T-helper 2 cell treated with Interferon-gamma antibody and Interleukin-4, amounts not matched to agents 5 μg/mL and 100 μg/mL, for 36 hours (primary cell): ENCODE data around the gene CT47A1.
"Not testable (repeated sequence)": the region's sequence is repeated elsewhere in the genome, so short reads cannot be mapped to it uniquely, and the experiment has no call there.

Source experiments
- DNase-seq: peaks from one replicate; pipeline ENCODE4 v3.0.0; 2021; ENCODE audit warnings: low spot score
- H3K27ac Mint-ChIP-seq: one replicate; pipeline ENCODE4 v1.8.0; 2021; ENCODE audit warnings: mild to moderate bottlenecking, mixed read lengths
- H3K27me3 Mint-ChIP-seq: one replicate; pipeline ENCODE4 v1.8.0; 2021; ENCODE audit warnings: low read depth, mixed read lengths
- H3K36me3 Mint-ChIP-seq: one replicate; pipeline ENCODE4 v1.8.0; 2021; ENCODE audit warnings: low read depth, mixed read lengths
- H3K4me1 Mint-ChIP-seq: one replicate; pipeline ENCODE4 v1.8.0; 2021; ENCODE audit warnings: low read depth, mixed read lengths
- H3K4me3 Mint-ChIP-seq: one replicate; pipeline ENCODE4 v1.8.0; 2022; ENCODE audit warnings: mild to moderate bottlenecking, moderate library complexity, mixed read lengths
- H3K9me3 Mint-ChIP-seq: one replicate; pipeline ENCODE4 v1.8.0; 2021; ENCODE audit warnings: mixed read lengths

Gene CT47A1

DNA sequence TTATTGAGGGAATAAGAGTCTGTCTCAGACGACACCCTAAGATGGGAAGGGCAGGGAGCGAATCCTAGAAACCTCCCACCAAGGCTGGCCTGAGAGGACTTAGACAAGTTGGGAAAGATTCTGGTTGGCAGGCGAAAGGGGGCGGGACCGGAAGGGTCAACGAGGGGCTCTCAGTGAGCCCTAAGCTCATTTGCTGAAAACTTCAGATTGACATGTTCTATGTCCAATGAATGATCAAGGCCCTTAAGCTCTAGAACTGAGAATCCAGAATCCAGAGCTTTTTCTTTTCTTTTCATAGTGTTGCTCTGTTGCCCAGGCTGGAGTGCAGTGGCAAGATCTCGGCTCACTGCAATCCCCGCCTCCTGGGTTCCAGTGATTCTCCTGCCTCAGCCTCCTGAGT, at the start of gene CT47A1:
Gene CT47A1 (minus strand): TSS at position 101 of the 400 bp plus-strand sequence. CDS start 231 bp downstream, outside the sequence.
- not testable (repeated sequence) for H3K4me1 Mint-ChIP-seq, H3K9me3 Mint-ChIP-seq, DNase-seq, H3K4me3 Mint-ChIP-seq, H3K27me3 Mint-ChIP-seq, H3K27ac Mint-ChIP-seq, H3K36me3 Mint-ChIP-seq

DNA sequence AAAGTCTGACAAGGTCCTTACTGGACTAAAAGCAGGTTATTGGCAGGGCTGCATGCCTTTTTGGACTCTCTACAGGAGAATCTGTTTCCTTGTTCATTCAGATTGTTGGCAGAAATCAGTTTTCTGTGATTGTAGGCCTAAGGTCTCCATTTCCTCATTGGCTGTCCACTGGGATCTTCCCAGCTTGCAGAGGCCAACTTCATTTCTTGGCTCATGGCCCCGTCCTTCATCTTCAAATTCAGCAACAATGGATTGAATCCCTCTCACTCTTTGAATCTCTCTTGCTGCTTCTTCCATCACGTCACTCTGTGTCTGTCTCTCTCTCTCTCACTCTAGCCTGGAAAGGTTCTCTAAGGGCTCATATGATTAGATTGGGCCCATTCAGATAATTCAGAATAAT, 47.0 kb upstream of the CT47A1 start:
- Mint-ChIP-seq H3K9me3 (no peaks in the 10 kb centered on the region), H3K4me3 (no peak overlapping the region), H3K27me3 (no peaks in the 10 kb centered on the region), H3K36me3 (no peaks in the 10 kb centered on the region), H3K27ac (no peak overlapping the region), H3K4me1 (no peaks in the 10 kb centered on the region)
- no peak for DNase-seq

DNA sequence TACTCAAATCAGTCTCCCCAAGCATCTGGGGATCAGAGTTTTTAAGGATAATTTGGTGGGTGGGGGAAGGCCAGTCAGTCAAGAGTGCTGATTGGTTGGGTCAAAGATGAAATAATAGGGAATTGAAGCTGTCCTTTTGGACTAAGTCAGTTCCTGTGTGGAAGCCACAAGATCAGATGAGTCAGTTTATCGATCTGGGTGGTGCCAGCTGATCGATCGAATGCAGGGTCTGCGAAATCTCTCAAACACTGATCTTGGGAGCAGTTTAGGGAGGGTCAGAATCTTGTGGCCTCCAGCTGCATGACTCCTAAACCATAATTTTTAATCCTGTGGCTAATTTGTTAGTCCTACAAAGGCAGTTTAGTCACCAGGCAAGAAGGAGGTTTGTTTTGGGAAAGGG, 44.5 kb upstream of the CT47A1 start:
- Mint-ChIP-seq H3K27ac (no peak overlapping the region), H3K4me3 (no peak overlapping the region), H3K27me3 (no peaks in the 10 kb centered on the region), H3K9me3 (no peaks in the 10 kb centered on the region), H3K36me3 (no peaks in the 10 kb centered on the region), H3K4me1 (no peaks in the 10 kb centered on the region)
- DNase-seq = no peak

GRCh38 chrX:121028419-121028818, 42.9 kb upstream of the CT47A1 start:
- H3K4me3 Mint-ChIP-seq = no peak overlapping the region
- no peaks in the 10 kb centered on the region for H3K9me3 Mint-ChIP-seq
- no peak for DNase-seq
- H3K27ac Mint-ChIP-seq = no peak overlapping the region
- H3K4me1 Mint-ChIP-seq = no peaks in the 10 kb centered on the region
- H3K36me3 Mint-ChIP-seq = no peaks in the 10 kb centered on the region
- no peaks in the 10 kb centered on the region for H3K27me3 Mint-ChIP-seq

- no peaks in the 10 kb centered on the region for H3K4me1 Mint-ChIP-seq
- no peak overlapping the region for H3K4me3 Mint-ChIP-seq
- no peaks in the 10 kb centered on the region for H3K36me3 Mint-ChIP-seq
- no peak for DNase-seq
- H3K27ac Mint-ChIP-seq = no peak overlapping the region
- no peaks in the 10 kb centered on the region for H3K9me3 Mint-ChIP-seq
- no peaks in the 10 kb centered on the region for H3K27me3 Mint-ChIP-seq
These were observed 29.3 kb upstream of the CT47A1 start for GRCh38 chrX:121014826-121015225.

- Mint-ChIP-seq H3K4me1 (no peaks in the 10 kb centered on the region), H3K9me3 (no peaks in the 10 kb centered on the region), H3K27me3 (no peaks in the 10 kb centered on the region), H3K4me3 (no peak overlapping the region), H3K27ac (no peak overlapping the region), H3K36me3 (no peaks in the 10 kb centered on the region)
- no peak for DNase-seq
These were observed 28.4 kb upstream of the CT47A1 start for GRCh38 chrX:121013897-121014455.

DNA sequence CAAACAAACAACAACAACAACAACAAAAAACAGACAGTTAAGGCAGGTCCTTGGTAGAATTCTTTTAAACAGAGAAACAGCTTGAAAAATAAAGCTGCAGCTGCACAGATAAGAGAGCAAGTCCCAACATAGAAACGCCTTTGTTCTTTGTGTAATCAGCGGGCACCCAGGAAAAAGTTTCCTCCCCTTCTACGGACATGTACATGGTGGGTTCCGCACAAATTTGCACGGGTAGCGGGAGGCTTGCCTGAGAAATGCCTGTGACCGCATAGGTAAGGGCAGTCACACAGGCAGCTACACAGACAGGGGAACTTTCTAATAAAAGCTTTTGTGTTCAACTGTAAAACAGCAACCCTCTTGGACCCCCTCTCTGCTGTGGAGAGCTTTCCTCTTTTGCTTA, 25.7 kb upstream of the CT47A1 start:
- Mint-ChIP-seq H3K36me3 (no peaks in the 10 kb centered on the region), H3K4me1 (no peaks in the 10 kb centered on the region), H3K4me3 (no peak overlapping the region), H3K27me3 (no peaks in the 10 kb centered on the region), H3K27ac (no peak overlapping the region), H3K9me3 (no peaks in the 10 kb centered on the region)
- DNase-seq = no peak

DNA sequence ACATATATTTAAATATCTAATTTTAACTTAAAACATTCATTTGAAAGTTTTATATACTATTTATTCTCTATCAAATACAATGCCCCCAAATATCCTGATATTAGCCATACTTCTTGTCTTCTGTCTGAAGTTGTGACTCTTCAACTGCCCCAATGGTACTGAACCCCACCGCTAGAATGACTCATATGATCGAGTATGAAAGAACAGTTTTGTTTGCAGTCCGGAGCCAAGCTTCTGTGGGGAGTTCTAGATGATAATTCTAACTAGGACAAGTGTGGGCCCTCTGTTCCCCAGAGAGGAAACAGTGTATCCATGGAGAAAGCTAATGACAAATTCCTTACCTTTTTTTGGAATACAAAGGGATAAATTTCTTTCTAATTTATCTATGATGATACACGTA, 24.7 kb upstream of the CT47A1 start:
- Mint-ChIP-seq H3K4me1 (no peaks in the 10 kb centered on the region), H3K4me3 (no peak overlapping the region), H3K9me3 (no peaks in the 10 kb centered on the region), H3K27me3 (no peaks in the 10 kb centered on the region), H3K36me3 (no peaks in the 10 kb centered on the region), H3K27ac (no peak overlapping the region)
- no peak for DNase-seq

DNA sequence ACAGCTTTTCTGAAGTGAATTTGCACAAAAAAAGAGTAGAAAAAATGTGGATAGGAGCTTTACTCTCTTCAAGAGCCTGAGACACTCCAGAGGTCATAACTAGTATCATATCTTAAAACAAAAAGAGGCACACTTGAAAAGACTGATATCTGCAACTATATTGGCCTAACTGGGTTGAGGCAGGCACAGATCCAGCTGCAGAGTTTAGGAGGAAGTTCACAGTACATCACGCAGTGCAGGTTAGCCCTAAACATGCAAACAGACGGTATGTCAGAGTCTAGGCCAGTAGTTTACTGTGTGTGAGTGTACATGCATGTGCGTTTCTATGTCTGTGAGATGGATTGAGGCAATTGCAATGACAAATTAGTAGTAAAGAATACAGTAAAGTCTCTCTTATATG, 24.2 kb upstream of the CT47A1 start:
- Mint-ChIP-seq H3K4me1 (no peaks in the 10 kb centered on the region), H3K27me3 (no peaks in the 10 kb centered on the region), H3K4me3 (no peak overlapping the region), H3K27ac (no peak overlapping the region), H3K36me3 (no peaks in the 10 kb centered on the region), H3K9me3 (no peaks in the 10 kb centered on the region)
- DNase-seq = no peak

GRCh38 chrX:121008920-121009319, 23.4 kb upstream of the CT47A1 start:
- DNase-seq = no peak
- Mint-ChIP-seq H3K27me3 (no peaks in the 10 kb centered on the region), H3K9me3 (no peaks in the 10 kb centered on the region)

GRCh38 chrX:121000589-121000988, 15.0 kb upstream of the CT47A1 start:
- Mint-ChIP-seq H3K4me3 (no peak overlapping the region), H3K27ac (no peak overlapping the region), H3K27me3 (no peaks in the 10 kb centered on the region), H3K4me1 (peaks cover 2% of the 10 kb centered on the region), H3K9me3 (no peaks in the 10 kb centered on the region), H3K36me3 (no peaks in the 10 kb centered on the region)
- DNase-seq = no peak

More at GRCh38 chrX:121008920-121009319, 23.4 kb upstream of the CT47A1 start:
- Mint-ChIP-seq H3K4me1 (no peaks in the 10 kb centered on the region), H3K36me3 (no peaks in the 10 kb centered on the region), H3K27ac (no peak overlapping the region), H3K4me3 (no peak overlapping the region)

DNA sequence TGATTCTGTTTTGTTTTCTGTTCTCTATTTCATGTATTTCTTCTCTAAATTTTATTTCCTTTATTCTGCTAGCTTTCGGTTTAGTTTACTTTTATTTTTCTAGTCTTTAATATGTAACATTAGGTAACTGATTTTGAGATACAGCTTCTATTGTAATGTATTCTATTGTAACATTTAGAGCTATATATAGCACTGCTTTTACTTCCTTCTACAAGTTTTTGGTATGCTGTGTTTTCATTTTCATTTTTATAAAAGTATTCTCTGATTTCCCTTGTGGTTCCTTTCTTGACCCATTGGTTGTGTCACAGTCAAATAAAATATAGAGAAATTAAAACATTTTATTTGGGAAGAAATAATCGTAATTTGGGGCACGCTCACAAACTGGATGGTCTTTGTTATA, 13.9 kb upstream of the CT47A1 start:
- Mint-ChIP-seq H3K4me3 (no peak overlapping the region), H3K4me1 (peaks cover 2% of the 10 kb centered on the region), H3K27me3 (no peaks in the 10 kb centered on the region), H3K9me3 (no peaks in the 10 kb centered on the region), H3K27ac (no peak overlapping the region), H3K36me3 (no peaks in the 10 kb centered on the region)
- DNase-seq = no peak

DNA sequence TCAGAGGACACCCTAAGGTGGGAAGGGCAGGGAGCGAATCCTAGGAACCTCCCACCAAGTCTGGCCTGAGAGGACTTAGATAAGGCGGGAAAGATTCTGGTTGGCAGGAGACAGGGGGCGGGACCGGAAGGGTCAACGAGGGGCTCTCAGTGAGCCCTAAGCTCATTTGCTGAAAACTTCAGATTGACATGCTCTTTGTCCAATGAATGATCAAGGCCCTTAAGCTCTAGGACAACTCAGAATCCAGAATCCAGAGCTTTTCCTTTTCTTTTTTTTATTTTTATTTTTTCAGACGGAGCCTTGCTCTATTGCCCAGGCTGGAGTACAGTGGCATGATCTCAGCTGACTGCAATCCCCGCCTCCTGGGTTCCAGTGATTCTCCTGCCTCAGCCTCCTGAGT, 29.1 kb downstream of the CT47A1 start, which contains the start of gene CT47A7:
Gene CT47A7 (minus strand): TSS at position 101 of the 400 bp plus-strand sequence. CDS start 255 bp downstream, outside the sequence.
- DNase-seq, H3K36me3 Mint-ChIP-seq, H3K4me3 Mint-ChIP-seq, H3K27me3 Mint-ChIP-seq, H3K27ac Mint-ChIP-seq, H3K4me1 Mint-ChIP-seq, H3K9me3 Mint-ChIP-seq: not testable (repeated sequence)
